SK-N-MC (cell line): ENCODE results near the gene DPH7.

Experiments used
- DNase-seq: peaks from one replicate; pipeline ENCODE4 v3.0.0-alpha.2; 2011; ENCODE audit warnings: low read depth, low spot score
- H3K27ac ChIP-seq: fragments of 200-600 bp; sonication (generic); 2 replicates; pipeline ENCODE4 v1.5.1; 2016; ENCODE audit warnings: mixed run types
- H3K36me3 ChIP-seq: fragments of 200-600 bp; sonication (generic); 2 replicates; pipeline ENCODE4 v1.6.1; 2017; ENCODE audit warnings: antibody characterized with exemption, low read length, mixed read lengths; ENCODE audit not compliant: insufficient read depth
- H3K4me3 ChIP-seq: fragments of 200-600 bp; sonication (generic); 2 replicates; pipeline ENCODE4 v1.5.1; 2016
- H3K9ac ChIP-seq: fragments of 200-600 bp; sonication (generic); 2 replicates; pipeline ENCODE4 v1.8.0; 2017; ENCODE audit warnings: mixed run types, mixed read lengths; ENCODE audit not compliant: insufficient read length
- H3K9me3 ChIP-seq: fragments of 200-600 bp; sonication (generic); 2 replicates; pipeline ENCODE4 v1.6.1; 2017; ENCODE audit warnings: low read depth, mild to moderate bottlenecking, antibody characterized with exemption, low read length, moderate library complexity, mixed read lengths
- EZH2 ChIP-seq: fragments of 200-600 bp; sonication (generic); IDR thresholded peaks from one replicate; pipeline ENCODE4 v1.6.1; 2017; ENCODE audit warnings: antibody characterized with exemption
- FOXP2 ChIP-seq: optimal IDR thresholded peaks from 2 replicates; pipeline ENCODE3; 2011; ENCODE audit warnings: mild to moderate bottlenecking, moderate library complexity; ENCODE audit not compliant: insufficient read depth; ENCODE audit errors: extremely low read length, control extremely low read depth
- POLR2AphosphoS5 ChIP-seq: IDR thresholded peaks from 2 replicates; pipeline ENCODE4 v1.6.1; 2012; ENCODE audit warnings: mild to moderate bottlenecking, low read depth, low read length, borderline replicate concordance

DPH7 gene

DNA sequence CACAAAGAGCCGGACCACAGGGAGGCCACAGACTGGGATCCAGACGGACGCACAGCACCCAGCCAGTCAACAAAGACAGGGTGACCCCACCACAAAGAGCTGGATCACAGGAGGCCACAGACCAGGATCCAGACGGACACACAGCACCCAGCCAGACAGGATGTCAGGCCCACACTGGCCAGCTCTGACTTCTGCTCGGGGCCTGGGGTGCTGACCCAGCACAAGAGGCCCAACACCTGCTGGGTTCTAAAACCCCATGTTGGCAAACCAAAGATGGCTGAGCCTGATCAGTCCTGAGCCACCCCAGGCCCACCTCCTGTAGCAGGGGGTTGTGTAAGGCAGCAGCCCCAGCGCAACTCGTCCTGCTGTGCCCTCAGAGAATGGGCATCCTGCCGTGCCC is 5.2 kb upstream of the DPH7 start:
- DNase-seq: no peak
- peaks cover 65% of the 10 kb centered on the region for H3K36me3 ChIP-seq

GRCh38 chr9:137583347-137583746 is 4.6 kb upstream of the DPH7 start:
- Histone ChIP-seq H3K9me3 (no peaks in the 10 kb centered on the region), H3K27ac (no peak overlapping the region), H3K4me3 (no peak overlapping the region), H3K9ac (no peak overlapping the region), H3K36me3 (peaks cover 59% of the 10 kb centered on the region)
- no peak for DNase-seq
- TF ChIP-seq EZH2 (no peak), POLR2AphosphoS5 (no peak), FOXP2 (no peak)

More for the DNA sequence above, 5.2 kb upstream of the DPH7 start:
- Histone ChIP-seq H3K9me3 (no peaks in the 10 kb centered on the region), H3K9ac (no peak overlapping the region), H3K27ac (no peak overlapping the region), H3K4me3 (no peak overlapping the region)
- TF ChIP-seq POLR2AphosphoS5: no peak
- no peak for TF ChIP-seq EZH2
- TF ChIP-seq FOXP2: no peak

DNA sequence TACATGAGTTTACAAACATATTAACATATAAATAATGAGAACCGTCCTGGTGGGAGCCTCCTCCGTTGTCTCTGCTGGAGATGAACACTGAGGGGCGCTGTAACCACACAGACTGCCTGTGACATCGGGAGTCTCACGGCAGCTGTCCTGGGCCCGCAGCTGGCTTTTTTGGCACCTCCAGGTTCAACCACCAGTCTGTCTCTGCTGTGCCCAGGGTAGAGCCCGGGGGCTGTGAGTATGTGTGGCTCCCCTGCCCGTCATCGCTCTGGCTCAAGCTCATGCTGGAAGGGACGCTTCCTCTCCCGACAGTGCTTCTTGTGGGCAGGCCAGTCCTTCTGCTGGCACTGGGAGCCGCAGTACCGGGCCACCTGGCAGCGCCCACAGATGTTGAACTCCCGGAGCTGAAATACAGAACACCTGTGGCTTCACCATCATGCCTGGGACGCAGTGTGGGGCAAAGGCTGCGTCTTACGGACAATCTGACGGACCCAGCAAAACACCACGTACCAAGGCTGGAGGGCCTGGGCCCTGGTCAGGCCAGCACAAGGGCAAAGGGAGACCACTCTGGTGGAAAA is 3.6 kb upstream of the DPH7 start:
- TF ChIP-seq FOXP2: no peak
- no peak for TF ChIP-seq POLR2AphosphoS5
- no peak for TF ChIP-seq EZH2
- Histone ChIP-seq H3K27ac (no peak overlapping the region), H3K9ac (no peak overlapping the region), H3K4me3 (no peak overlapping the region), H3K36me3 (peaks cover 49% of the 10 kb centered on the region), H3K9me3 (no peaks in the 10 kb centered on the region)
- no peak for DNase-seq

- Histone ChIP-seq H3K9ac (no peak overlapping the region), H3K36me3 (peaks cover 41% of the 10 kb centered on the region), H3K4me3 (no peak overlapping the region), H3K27ac (peak overlapping the region; percentile 31; the same call in 1 of the 2 replicates), H3K9me3 (no peaks in the 10 kb centered on the region)
- DNase-seq: no peak
- TF ChIP-seq EZH2 (no peak), POLR2AphosphoS5 (no peak), FOXP2 (no peak)
Observed at GRCh38 chr9:137581361-137582285, 2.9 kb upstream of the DPH7 start.

GRCh38 chr9:137580954-137581322 is 2.2 kb upstream of the DPH7 start:
- H3K36me3 ChIP-seq: peaks cover 41% of the 10 kb centered on the region
- H3K27ac ChIP-seq: peak overlapping the region; percentile 31; the same call in 1 of the 2 replicates
- TF ChIP-seq EZH2: no peak
- no peak for TF ChIP-seq POLR2AphosphoS5
- no peak for TF ChIP-seq FOXP2
- no peaks in the 10 kb centered on the region for H3K9me3 ChIP-seq
- no peak overlapping the region for H3K4me3 ChIP-seq
- no peak overlapping the region for H3K9ac ChIP-seq
- no peak for DNase-seq

DNA sequence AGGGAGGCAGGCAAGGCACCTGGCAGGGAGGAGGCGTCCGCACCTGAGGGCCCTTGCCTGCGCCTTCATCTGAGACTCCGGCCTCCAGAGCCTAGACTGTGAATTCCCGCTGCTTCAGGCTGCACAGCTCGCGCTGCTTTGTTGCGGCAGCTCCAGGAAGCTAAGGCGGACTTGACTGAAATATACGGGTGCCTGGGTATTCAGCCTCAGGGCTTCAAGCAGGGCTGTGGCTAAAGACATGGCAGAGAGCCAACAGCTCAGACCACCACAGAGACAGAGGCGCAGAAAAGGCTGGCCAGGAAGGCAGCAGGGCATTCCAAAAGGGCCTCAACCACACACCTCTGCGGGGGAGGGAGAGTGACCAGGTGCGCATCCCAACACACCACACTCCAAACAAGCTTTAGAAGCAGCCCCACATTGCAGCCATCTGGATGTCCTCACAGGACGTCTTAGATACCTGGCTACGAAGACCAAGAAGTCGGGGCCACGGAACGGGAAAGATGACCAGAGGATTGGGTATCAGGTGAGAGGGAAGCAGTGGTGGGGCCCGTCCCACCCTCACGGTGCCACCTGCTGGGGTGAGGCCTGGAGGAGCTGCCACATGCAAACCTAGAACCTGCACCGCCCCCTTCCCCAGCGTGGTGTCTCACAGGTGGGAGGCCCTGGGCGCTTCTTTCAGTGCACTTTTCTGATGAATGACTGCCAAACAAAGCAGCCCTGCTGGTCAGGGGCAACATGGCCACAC is 1.7 kb upstream of the DPH7 start:
- TF ChIP-seq POLR2AphosphoS5 (no peak), FOXP2 (no peak), EZH2 (no peak)
- Histone ChIP-seq H3K36me3 (peaks cover 41% of the 10 kb centered on the region), H3K4me3 (no peak overlapping the region), H3K27ac (peak overlapping the region; percentile 54), H3K9me3 (no peaks in the 10 kb centered on the region), H3K9ac (no peak overlapping the region)
- no peak for DNase-seq

GRCh38 chr9:137579259-137579604 is 507 bp upstream of the DPH7 start:
- H3K27ac ChIP-seq: peak overlapping the region; percentile 79
- no peak for TF ChIP-seq FOXP2
- TF ChIP-seq EZH2: no peak
- no peak for TF ChIP-seq POLR2AphosphoS5
- H3K9me3 ChIP-seq: no peaks in the 10 kb centered on the region
- no peak for DNase-seq
- peaks cover 46% of the 10 kb centered on the region for H3K36me3 ChIP-seq
- peak overlapping the region; percentile 97 for H3K9ac ChIP-seq
- H3K4me3 ChIP-seq: peak overlapping the region; percentile 99
